ENCODE data around the gene NME5. TPM values are rescaled to one million over a fixed set of nuclear protein-coding genes. Genes with fewer than 3 reads are reported as not detected.

Gene NME5
- total and polyA plus RNA-seq, 2 of the 8 experiments (the other 6 are each of a cell fraction or from before 2014, with no cell fraction given) = 0.48 to 0.89 TPM

- TF ChIP-seq, protein P1, sequence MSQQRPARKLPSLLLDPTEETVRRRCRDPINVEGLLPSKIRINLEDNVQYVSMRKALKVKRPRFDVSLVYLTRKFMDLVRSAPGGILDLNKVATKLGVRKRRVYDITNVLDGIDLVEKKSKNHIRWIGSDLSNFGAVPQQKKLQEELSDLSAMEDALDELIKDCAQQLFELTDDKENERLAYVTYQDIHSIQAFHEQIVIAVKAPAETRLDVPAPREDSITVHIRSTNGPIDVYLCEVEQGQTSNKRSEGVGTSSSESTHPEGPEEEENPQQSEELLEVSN (IDR thresholded peaks at IDR 0.05) = peak; percentile 59
- no peak for TF ChIP-seq CHD1 (IDR thresholded peaks at IDR 0.05; ENCODE audit: low read depth, low read length)
- no peak for TF ChIP-seq JUN (IDR thresholded peaks at IDR 0.05; ENCODE audit: low read depth, low read length)
- TF ChIP-seq HDAC2 (IDR thresholded peaks at IDR 0.05; ENCODE audit: borderline replicate concordance in 1 of 2, low read depth in 2 of 2, low read length in 2 of 2) = peak; percentile 57 to 89; a peak in 2 of 4 replicates
- TF ChIP-seq RFX5 (IDR thresholded peaks at IDR 0.05; ENCODE audit: borderline replicate concordance, low read depth, low read length) = no peak
- TF ChIP-seq YY1 (IDR thresholded peaks at IDR 0.05; ENCODE audit: low read depth, low read length) = peak; percentile 97
- TF ChIP-seq CREB1 (IDR thresholded peaks at IDR 0.05) = 0 out of 2 replicates have a peak, but pooled peaks have one; percentile 47
- peak; percentile 38 for TF ChIP-seq PHF8 (conservative IDR thresholded peaks at IDR 0.05; ENCODE audit: low read depth, low read length)
- TF ChIP-seq RBBP5 (IDR thresholded peaks at IDR 0.05; ENCODE audit: borderline replicate concordance, low read depth, low read length) = 0 out of 2 replicates have a peak, but pooled peaks have one; percentile 41
- peak; percentile 87 for TF ChIP-seq TAF1 (IDR thresholded peaks at IDR 0.05; ENCODE audit: low read depth, low read length)
- TF ChIP-seq HDAC6 (IDR thresholded peaks at IDR 0.05; ENCODE audit: low read depth, low read length) = no peak
- no peak for TF ChIP-seq NANOG (IDR thresholded peaks at IDR 0.05; ENCODE audit: insufficient read depth, low read depth, low read length, poor library complexity, severe bottlenecking)
- TF ChIP-seq, protein P2, sequence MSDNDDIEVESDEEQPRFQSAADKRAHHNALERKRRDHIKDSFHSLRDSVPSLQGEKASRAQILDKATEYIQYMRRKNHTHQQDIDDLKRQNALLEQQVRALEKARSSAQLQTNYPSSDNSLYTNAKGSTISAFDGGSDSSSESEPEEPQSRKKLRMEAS (IDR thresholded peaks at IDR 0.05) = peak; percentile 97
- TF ChIP-seq EZH2 (IDR thresholded peaks at IDR 0.05; ENCODE audit: low read depth, low read length, severe bottlenecking) = no peak
- no peak for TF ChIP-seq CEBPB (IDR thresholded peaks at IDR 0.05; ENCODE audit: low read depth, low read length)
- peak; percentile 40 for TF ChIP-seq ATF2 (IDR thresholded peaks at IDR 0.05; ENCODE audit: low read length)
- peak; percentile 30 for TF ChIP-seq ASH2L (IDR thresholded peaks at IDR 0.05; ENCODE audit: low read length)
- TF ChIP-seq KDM5A (IDR thresholded peaks at IDR 0.05; ENCODE audit: low read length) = peak; percentile 68; the same call in 1 of the 2 replicates
- no peak for TF ChIP-seq CTBP2 (IDR thresholded peaks at IDR 0.05; ENCODE audit: borderline replicate concordance, insufficient read depth, insufficient read length, low read length)
- peak; percentile 52 for TF ChIP-seq SIX5 (IDR thresholded peaks at IDR 0.05; ENCODE audit: low read depth, low read length)
- TF ChIP-seq SIN3A (conservative IDR thresholded peaks at IDR 0.05 in 1 of 2, IDR thresholded peaks at IDR 0.05 in 1 of 2; ENCODE audit: low read depth in 1 of 2, low read length in 2 of 2) = peak; percentile 90 to 93
These were observed 39.5 kb upstream of the NME5 start, which contains the start of the genes BRD8 and KIF20A (continued) for GRCh38 chr5:138178516-138179276.

All from H1 (cell line).